ENCODE results near the gene AGBL3. TPM values are rescaled to one million over a fixed set of nuclear protein-coding genes. Genes with fewer than 3 reads are reported as not detected.
A peak's percentile ranks its signal among the peaks of the same experiment; 100 is the strongest.

The AGBL3 gene
- total and polyA plus RNA-seq, 2 experiments from 2014 or later: 3.2 to 5.6 TPM

GRCh38 chr7:135168001-135168400 lies 181.7 kb downstream of the AGBL3 start:
- H4K20me1 ChIP-seq (replicated peaks; ENCODE audit: insufficient read depth): peaks cover 4% of the 10 kb centered on the region; the same call in 1 of the 2 replicates
- DNase-seq (ENCODE audit: low spot score) (no peak), ATAC-seq (no peak)
- no peaks in the 10 kb centered on the region for H3K9me2 ChIP-seq (ENCODE audit: insufficient read depth)
- Mint-ChIP-seq H3K9me3 (peaks cover 8% of the 10 kb centered on the region), H3K4me1 (peaks cover 34% of the 10 kb centered on the region), H3K36me3 (ENCODE audit: low read depth) (peaks cover 67% of the 10 kb centered on the region), H3K4me3 (no peak overlapping the region), H3K27me3 (ENCODE audit: insufficient read depth, low read depth, poor library complexity) (peaks cover 25% of the 10 kb centered on the region), H3K27ac (no peak overlapping the region)
- H3K4me3 ChIP-seq: no peak overlapping the region
- TF ChIP-seq EZH2 (IDR thresholded peaks at IDR 0.05; ENCODE audit: low read depth, unreplicated experiment): no peak
- no peak for TF ChIP-seq JUNB (IDR thresholded peaks at IDR 0.05; ENCODE audit: unreplicated experiment)
- no peak overlapping the region for H3K4me2 ChIP-seq
- H3F3A ChIP-seq (replicated peaks; ENCODE audit: low read depth): peaks cover 7% of the 10 kb centered on the region
- H3K36me3 ChIP-seq (ENCODE audit: insufficient read depth): peaks cover 10% of the 10 kb centered on the region; the same call in 1 of the 2 replicates
- H3K27me3 ChIP-seq (ENCODE audit: insufficient read depth): no peaks in the 10 kb centered on the region
- H3K27ac ChIP-seq (ENCODE audit: low read depth): no peak overlapping the region
- no peak overlapping the region for H2AFZ ChIP-seq
- H3K4me1 ChIP-seq (ENCODE audit: insufficient read depth): peaks cover 20% of the 10 kb centered on the region
- peaks cover 16% of the 10 kb centered on the region for H3K79me2 ChIP-seq (replicated peaks; ENCODE audit: insufficient read depth)

DNA sequence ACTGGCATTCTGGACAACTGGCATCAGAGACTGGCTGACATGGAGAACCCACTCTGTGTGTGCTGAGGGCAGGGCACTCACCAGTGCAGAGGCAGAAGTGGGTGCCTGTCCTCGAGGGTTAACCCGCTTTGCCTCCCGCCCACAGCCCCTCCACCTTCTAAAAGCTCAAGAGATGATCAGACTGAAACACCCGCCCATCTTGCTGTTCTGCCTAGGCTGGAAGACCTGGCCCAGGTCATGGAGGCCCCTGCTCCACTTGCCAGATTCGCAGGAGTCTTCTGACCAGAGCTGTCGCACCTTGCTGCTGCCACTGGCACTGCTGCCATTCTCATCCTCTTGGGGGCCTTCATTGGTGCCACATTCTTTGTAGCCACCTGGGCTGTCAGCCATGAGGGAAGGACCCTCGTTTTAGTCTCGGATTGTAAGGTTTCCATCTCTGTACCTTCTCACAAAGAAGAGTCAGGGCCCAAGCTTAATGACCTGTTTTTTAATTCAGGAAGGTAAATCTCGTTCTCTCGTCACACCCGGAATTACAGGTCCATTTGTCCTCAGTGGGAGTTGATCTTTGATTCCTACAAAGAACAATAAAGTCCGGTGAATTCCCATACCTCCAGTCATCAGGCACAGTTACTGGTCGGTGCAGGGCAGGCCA lies 182.3 kb downstream of the AGBL3 start:
- Histone ChIP-seq H3K27me3 (ENCODE audit: insufficient read depth) (no peaks in the 10 kb centered on the region), H3K79me2 (replicated peaks; ENCODE audit: insufficient read depth) (peaks cover 16% of the 10 kb centered on the region), H3K36me3 (ENCODE audit: insufficient read depth) (peaks cover 5% of the 10 kb centered on the region; the same call in 1 of the 2 replicates), H3K27ac (ENCODE audit: low read depth) (no peak overlapping the region), H3K9me2 (ENCODE audit: insufficient read depth) (no peaks in the 10 kb centered on the region), H2AFZ (no peak overlapping the region), H3K4me2 (peak overlapping the region; percentile 94; the same call in 1 of the 2 replicates), H3K4me1 (ENCODE audit: insufficient read depth) (peaks cover 20% of the 10 kb centered on the region), H3K4me3 (no peak overlapping the region), H4K20me1 (replicated peaks; ENCODE audit: insufficient read depth) (peaks cover 4% of the 10 kb centered on the region; the same call in 1 of the 2 replicates), H3F3A (replicated peaks; ENCODE audit: low read depth) (peaks cover 7% of the 10 kb centered on the region)
- Mint-ChIP-seq H3K36me3 (ENCODE audit: low read depth) (peaks cover 63% of the 10 kb centered on the region), H3K27me3 (ENCODE audit: insufficient read depth, low read depth, poor library complexity) (peaks cover 25% of the 10 kb centered on the region), H3K4me3 (peak overlapping the region; percentile 92), H3K9me3 (peaks cover 6% of the 10 kb centered on the region), H3K27ac (peak overlapping the region; percentile 95; the same call in 1 of the 2 replicates), H3K4me1 (peaks cover 34% of the 10 kb centered on the region)
- DNase-seq (ENCODE audit: low spot score): no peak
- TF ChIP-seq CREB1 (CRISPR knock-in tag; IDR thresholded peaks at IDR 0.05; ENCODE audit: low read depth): no peak
- no peak for TF ChIP-seq ZNF331 (CRISPR knock-in tag; IDR thresholded peaks at IDR 0.05; ENCODE audit: low read depth)
- TF ChIP-seq ETS1 (IDR thresholded peaks at IDR 0.05): no peak
- no peak for TF ChIP-seq ZNF114 (CRISPR knock-in tag; IDR thresholded peaks at IDR 0.05)
- no peak for ATAC-seq

DNA sequence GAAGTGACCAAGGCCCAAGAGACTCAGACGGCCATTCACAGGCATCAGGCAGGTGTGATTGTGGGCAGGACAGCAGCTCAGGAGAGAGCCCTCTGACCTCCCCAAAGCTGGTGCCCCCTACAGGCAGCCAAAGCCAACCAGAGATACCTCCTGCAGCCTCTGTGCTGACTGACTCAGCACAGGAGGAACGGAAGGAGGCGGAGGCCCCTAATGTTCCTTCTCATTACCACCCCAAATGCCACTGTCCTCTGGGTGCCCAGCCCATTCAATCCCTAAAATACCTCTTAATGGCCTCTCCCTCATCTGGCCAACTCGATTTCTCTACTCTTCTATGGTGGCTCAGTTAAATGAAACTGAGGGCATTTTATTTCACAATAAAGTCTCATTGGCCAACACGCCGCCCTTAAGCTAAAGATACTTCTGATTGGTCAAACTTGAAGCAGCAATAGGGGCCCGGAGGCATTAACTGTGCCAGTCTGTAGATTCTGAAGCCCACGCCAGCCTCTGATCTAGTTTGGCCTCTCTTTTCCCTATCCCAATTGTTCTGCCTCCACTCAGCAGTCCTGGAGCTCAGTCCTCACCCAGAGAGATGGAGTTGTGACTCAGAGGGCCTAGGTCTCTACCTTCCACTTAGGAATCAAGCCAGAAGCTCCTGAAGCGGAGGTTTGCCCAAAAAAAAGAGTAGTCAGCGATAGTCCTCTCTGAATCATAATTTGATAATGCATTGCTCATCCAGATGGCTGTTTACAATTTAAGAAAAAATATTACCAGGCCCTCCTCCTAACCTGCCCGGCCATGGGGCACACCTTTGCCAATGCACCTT lies 183.0 kb downstream of the AGBL3 start:
- DNase-seq (ENCODE audit: low spot score) (peak; percentile 79), ATAC-seq (peak; percentile 55)
- peaks cover 56% of the 10 kb centered on the region for H3K36me3 Mint-ChIP-seq (ENCODE audit: low read depth)
- Histone ChIP-seq H3K4me3 (peak overlapping the region; percentile 80), H3K36me3 (ENCODE audit: insufficient read depth) (peaks cover 5% of the 10 kb centered on the region; the same call in 1 of the 2 replicates), H4K20me1 (replicated peaks; ENCODE audit: insufficient read depth) (peaks cover 4% of the 10 kb centered on the region; the same call in 1 of the 2 replicates), H3K4me2 (peak overlapping the region; percentile 94), H3K9me2 (ENCODE audit: insufficient read depth) (no peaks in the 10 kb centered on the region), H3K4me1 (ENCODE audit: insufficient read depth) (peaks cover 20% of the 10 kb centered on the region), H3K27me3 (ENCODE audit: insufficient read depth) (no peaks in the 10 kb centered on the region), H3F3A (replicated peaks; ENCODE audit: low read depth) (peaks cover 7% of the 10 kb centered on the region), H3K27ac (ENCODE audit: low read depth) (peak overlapping the region; percentile 97), H3K79me2 (replicated peaks; ENCODE audit: insufficient read depth) (peaks cover 16% of the 10 kb centered on the region), H2AFZ (no peak overlapping the region; the same call in 1 of the 2 replicates)
- peak overlapping the region; percentile 95 for H3K27ac Mint-ChIP-seq
- H3K4me3 Mint-ChIP-seq: peak overlapping the region; percentile 92
- H3K9me3 Mint-ChIP-seq: no peaks in the 10 kb centered on the region; the same call in none of the 3 replicates
- peaks cover 25% of the 10 kb centered on the region for H3K27me3 Mint-ChIP-seq (ENCODE audit: insufficient read depth, low read depth, poor library complexity)
- peaks cover 34% of the 10 kb centered on the region for H3K4me1 Mint-ChIP-seq
- TF ChIP-seq ZNF331 (CRISPR knock-in tag; IDR thresholded peaks at IDR 0.05; ENCODE audit: low read depth): no peak
- TF ChIP-seq ZNF114 (CRISPR knock-in tag; IDR thresholded peaks at IDR 0.05): no peak
- TF ChIP-seq EZH2 (IDR thresholded peaks at IDR 0.05; ENCODE audit: low read depth, unreplicated experiment): no peak
- TF ChIP-seq JUNB (IDR thresholded peaks at IDR 0.05; ENCODE audit: unreplicated experiment): no peak
- no peak for TF ChIP-seq NANOG (IDR thresholded peaks at IDR 0.05; ENCODE audit: borderline replicate concordance)
- TF ChIP-seq, protein P1, sequence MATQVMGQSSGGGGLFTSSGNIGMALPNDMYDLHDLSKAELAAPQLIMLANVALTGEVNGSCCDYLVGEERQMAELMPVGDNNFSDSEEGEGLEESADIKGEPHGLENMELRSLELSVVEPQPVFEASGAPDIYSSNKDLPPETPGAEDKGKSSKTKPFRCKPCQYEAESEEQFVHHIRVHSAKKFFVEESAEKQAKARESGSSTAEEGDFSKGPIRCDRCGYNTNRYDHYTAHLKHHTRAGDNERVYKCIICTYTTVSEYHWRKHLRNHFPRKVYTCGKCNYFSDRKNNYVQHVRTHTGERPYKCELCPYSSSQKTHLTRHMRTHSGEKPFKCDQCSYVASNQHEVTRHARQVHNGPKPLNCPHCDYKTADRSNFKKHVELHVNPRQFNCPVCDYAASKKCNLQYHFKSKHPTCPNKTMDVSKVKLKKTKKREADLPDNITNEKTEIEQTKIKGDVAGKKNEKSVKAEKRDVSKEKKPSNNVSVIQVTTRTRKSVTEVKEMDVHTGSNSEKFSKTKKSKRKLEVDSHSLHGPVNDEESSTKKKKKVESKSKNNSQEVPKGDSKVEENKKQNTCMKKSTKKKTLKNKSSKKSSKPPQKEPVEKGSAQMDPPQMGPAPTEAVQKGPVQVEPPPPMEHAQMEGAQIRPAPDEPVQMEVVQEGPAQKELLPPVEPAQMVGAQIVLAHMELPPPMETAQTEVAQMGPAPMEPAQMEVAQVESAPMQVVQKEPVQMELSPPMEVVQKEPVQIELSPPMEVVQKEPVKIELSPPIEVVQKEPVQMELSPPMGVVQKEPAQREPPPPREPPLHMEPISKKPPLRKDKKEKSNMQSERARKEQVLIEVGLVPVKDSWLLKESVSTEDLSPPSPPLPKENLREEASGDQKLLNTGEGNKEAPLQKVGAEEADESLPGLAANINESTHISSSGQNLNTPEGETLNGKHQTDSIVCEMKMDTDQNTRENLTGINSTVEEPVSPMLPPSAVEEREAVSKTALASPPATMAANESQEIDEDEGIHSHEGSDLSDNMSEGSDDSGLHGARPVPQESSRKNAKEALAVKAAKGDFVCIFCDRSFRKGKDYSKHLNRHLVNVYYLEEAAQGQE (IDR thresholded peaks at IDR 0.05; ENCODE audit: unreplicated experiment): no peak
- TF ChIP-seq EZH2phosphoT487 (IDR thresholded peaks at IDR 0.05; ENCODE audit: unreplicated experiment): no peak
- TF ChIP-seq POLR2AphosphoS5 (IDR thresholded peaks at IDR 0.05; ENCODE audit: low read depth): no peak
